Panc1 (cell line): ENCODE results near the gene LASP1.
"Not testable (repeated sequence)": the region's sequence is repeated elsewhere in the genome, so short reads cannot be mapped to it uniquely, and the experiment has no call there.

Experiments
- POLR2AphosphoS5 ChIP-seq: IDR thresholded peaks from 2 replicates; pipeline ENCODE4 v1.6.1; 2012; ENCODE audit warnings: mild to moderate bottlenecking, low read depth, low read length, moderate library complexity
- SIN3A ChIP-seq: IDR thresholded peaks from 2 replicates; pipeline ENCODE4 v1.6.1; 2012; ENCODE audit warnings: low read depth, mild to moderate bottlenecking, low read length, moderate library complexity, borderline replicate concordance; ENCODE audit not compliant: insufficient read depth
- TCF7L2 ChIP-seq: IDR thresholded peaks from 2 replicates; pipeline ENCODE4 v1.6.1; 2011; ENCODE audit warnings: mild to moderate bottlenecking, low read depth, low read length, inconsistent platforms
- TF ChIP-seq, protein P1 (sequence below): fragments of 450-650 bp; IDR thresholded peaks from 2 replicates; pipeline ENCODE4 v1.5.1; 2017; ENCODE audit warnings: mild to moderate bottlenecking
- TF ChIP-seq, protein P2 (sequence below), 2 experiments: IDR thresholded peaks; 2 replicates each; pipeline ENCODE4 v1.6.1; 2011 to 2012; ENCODE audit warnings: low read depth in 2 of 2, control low read depth in 1 of 2, low read length in 1 of 2, mild to moderate bottlenecking in 1 of 2, moderate library complexity in 1 of 2; ENCODE audit not compliant: insufficient read depth in 1 of 2

DNA sequence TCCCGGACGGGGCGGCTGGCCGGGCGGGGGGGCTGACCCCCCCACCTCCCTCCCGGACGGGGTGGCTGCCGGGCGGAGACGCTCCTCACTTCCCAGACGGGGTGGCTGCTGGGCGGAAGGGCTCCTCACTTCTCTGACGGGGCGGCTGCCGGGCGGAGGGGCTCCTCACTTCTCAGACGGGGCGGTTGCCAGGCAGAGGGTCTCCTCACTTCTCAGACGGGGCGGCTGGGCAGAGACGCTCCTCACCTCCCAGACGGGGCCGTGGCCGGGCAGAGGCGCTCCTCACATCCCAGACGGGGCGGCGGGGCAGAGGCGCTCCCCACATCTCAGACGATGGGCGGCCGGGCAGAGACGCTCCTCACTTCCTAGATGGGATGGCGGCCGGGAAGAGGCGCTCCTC is 60.9 kb downstream of the LASP1 start:
- TF ChIP-seq, protein P1, sequence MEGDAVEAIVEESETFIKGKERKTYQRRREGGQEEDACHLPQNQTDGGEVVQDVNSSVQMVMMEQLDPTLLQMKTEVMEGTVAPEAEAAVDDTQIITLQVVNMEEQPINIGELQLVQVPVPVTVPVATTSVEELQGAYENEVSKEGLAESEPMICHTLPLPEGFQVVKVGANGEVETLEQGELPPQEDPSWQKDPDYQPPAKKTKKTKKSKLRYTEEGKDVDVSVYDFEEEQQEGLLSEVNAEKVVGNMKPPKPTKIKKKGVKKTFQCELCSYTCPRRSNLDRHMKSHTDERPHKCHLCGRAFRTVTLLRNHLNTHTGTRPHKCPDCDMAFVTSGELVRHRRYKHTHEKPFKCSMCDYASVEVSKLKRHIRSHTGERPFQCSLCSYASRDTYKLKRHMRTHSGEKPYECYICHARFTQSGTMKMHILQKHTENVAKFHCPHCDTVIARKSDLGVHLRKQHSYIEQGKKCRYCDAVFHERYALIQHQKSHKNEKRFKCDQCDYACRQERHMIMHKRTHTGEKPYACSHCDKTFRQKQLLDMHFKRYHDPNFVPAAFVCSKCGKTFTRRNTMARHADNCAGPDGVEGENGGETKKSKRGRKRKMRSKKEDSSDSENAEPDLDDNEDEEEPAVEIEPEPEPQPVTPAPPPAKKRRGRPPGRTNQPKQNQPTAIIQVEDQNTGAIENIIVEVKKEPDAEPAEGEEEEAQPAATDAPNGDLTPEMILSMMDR = not testable (repeated sequence)
- not testable (repeated sequence) for TF ChIP-seq POLR2AphosphoS5, SIN3A, TCF7L2
- TF ChIP-seq, protein P2, sequence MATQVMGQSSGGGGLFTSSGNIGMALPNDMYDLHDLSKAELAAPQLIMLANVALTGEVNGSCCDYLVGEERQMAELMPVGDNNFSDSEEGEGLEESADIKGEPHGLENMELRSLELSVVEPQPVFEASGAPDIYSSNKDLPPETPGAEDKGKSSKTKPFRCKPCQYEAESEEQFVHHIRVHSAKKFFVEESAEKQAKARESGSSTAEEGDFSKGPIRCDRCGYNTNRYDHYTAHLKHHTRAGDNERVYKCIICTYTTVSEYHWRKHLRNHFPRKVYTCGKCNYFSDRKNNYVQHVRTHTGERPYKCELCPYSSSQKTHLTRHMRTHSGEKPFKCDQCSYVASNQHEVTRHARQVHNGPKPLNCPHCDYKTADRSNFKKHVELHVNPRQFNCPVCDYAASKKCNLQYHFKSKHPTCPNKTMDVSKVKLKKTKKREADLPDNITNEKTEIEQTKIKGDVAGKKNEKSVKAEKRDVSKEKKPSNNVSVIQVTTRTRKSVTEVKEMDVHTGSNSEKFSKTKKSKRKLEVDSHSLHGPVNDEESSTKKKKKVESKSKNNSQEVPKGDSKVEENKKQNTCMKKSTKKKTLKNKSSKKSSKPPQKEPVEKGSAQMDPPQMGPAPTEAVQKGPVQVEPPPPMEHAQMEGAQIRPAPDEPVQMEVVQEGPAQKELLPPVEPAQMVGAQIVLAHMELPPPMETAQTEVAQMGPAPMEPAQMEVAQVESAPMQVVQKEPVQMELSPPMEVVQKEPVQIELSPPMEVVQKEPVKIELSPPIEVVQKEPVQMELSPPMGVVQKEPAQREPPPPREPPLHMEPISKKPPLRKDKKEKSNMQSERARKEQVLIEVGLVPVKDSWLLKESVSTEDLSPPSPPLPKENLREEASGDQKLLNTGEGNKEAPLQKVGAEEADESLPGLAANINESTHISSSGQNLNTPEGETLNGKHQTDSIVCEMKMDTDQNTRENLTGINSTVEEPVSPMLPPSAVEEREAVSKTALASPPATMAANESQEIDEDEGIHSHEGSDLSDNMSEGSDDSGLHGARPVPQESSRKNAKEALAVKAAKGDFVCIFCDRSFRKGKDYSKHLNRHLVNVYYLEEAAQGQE (IDR thresholded peaks at IDR 0.05; ENCODE audit: insufficient read depth in 1 of 2, low read depth in 2 of 2, low read length in 1 of 2) = not testable (repeated sequence)
